ENCODE data around the gene HCAR1. TPM values are rescaled to one million over a fixed set of nuclear protein-coding genes. Genes with fewer than 3 reads are reported as not detected.
"Not testable (repeated sequence)": the region's sequence is repeated elsewhere in the genome, so short reads cannot be mapped to it uniquely, and the experiment has no call there.

The HCAR1 gene
- total RNA-seq, result 1.6 TPM
- long read RNA-seq, full-length matches to known transcripts, result 1 of 1 reads
- long read RNA-seq, partial matches to known transcripts, result 0 of 1 reads
- long read RNA-seq, other reads (novel, unspliced or antisense), result 0 of 1 reads

GRCh38 chr12:122730215-122731014 is at the start of gene HCAR1:
HCAR1 (minus strand) TSS chr12:122730844; CDS start chr12:122730339, 505 bp downstream.
- peaks cover 6% of the 10 kb centered on the region for H3K4me1 ChIP-seq
- ATAC-seq (peak; percentile 52 to 54), DNase-seq (no peak)
- H3K27ac ChIP-seq, result no peak within 1 kb of the TSS
- H3K9me3 ChIP-seq, result no peaks in the 10 kb centered on the region
- no peak for TF ChIP-seq CTCF (IDR thresholded peaks at IDR 0.05)
- H3K36me3 ChIP-seq, result no peaks in the 10 kb centered on the region
- no peaks in the 10 kb centered on the region for H3K27me3 ChIP-seq (ENCODE audit: low read depth)
- intact Hi-C loops (cut with DNase I), result no loop called here
- peak within 1 kb of the TSS; percentile 40 for H3K4me3 ChIP-seq

DNA sequence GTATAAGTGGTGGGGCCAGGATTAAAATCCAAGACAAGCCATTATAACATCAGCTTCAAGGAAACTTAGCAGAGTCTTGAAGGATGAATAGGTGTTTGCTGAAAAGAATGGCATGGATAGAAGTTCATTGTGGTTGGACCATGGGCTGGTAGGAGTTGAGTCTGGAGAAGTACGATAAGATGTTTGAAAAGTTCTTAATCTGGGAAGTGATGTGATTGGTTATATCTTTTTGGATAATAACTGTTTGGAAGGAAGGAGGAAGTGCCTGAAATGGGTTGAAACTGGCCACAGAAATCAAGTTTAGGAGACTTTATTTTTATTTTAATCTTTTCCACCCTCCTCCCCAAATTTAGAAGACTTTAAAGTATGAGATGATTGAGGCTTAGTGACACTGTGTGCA is 26.9 kb upstream of the HCAR1 start:
- intact Hi-C loops (cut with DNase I), result loop anchor here (10.0 kb wide), 1 partner anchor 123 kb away; no protein-coding TSS in a partner anchor
- no peak for TF ChIP-seq CTCF (IDR thresholded peaks at IDR 0.05)
- Histone ChIP-seq H3K36me3 (peaks cover 83% of the 10 kb centered on the region), H3K4me1 (peaks cover 10% of the 10 kb centered on the region), H3K9me3 (no peaks in the 10 kb centered on the region), H3K4me3 (no peak overlapping the region), H3K27me3 (ENCODE audit: low read depth) (no peaks in the 10 kb centered on the region), H3K27ac (no peak overlapping the region)
- ATAC-seq, result no peak
- DNase-seq, result no peak

- no peak overlapping the region for H3K27ac ChIP-seq
- no peaks in the 10 kb centered on the region for H3K9me3 ChIP-seq
- no peak for ATAC-seq
- H3K4me3 ChIP-seq, result no peak overlapping the region
- peaks cover 19% of the 10 kb centered on the region for H3K4me1 ChIP-seq
- no peaks in the 10 kb centered on the region for H3K27me3 ChIP-seq (ENCODE audit: low read depth)
- no peak for TF ChIP-seq CTCF (IDR thresholded peaks at IDR 0.05)
- peaks cover 60% of the 10 kb centered on the region for H3K36me3 ChIP-seq
- DNase-seq, result no peak
- intact Hi-C loops (cut with DNase I), result loop anchor here (10.0 kb wide), 1 partner anchor 120 kb away; no protein-coding TSS in a partner anchor
Measured at GRCh38 chr12:122754790-122755189, 24.1 kb upstream of the HCAR1 start.

GRCh38 chr12:122753319-122753650 is 22.6 kb upstream of the HCAR1 start:
- Histone ChIP-seq H3K27ac (peak overlapping the region; percentile 87), H3K36me3 (peaks cover 45% of the 10 kb centered on the region), H3K4me1 (peaks cover 19% of the 10 kb centered on the region), H3K27me3 (ENCODE audit: low read depth) (no peaks in the 10 kb centered on the region), H3K9me3 (no peaks in the 10 kb centered on the region), H3K4me3 (peak overlapping the region; percentile 71)
- ATAC-seq (peak in 1 of 2 donors; percentile 3), DNase-seq (no peak)
- TF ChIP-seq CTCF (IDR thresholded peaks at IDR 0.05), result no peak
- intact Hi-C loops (cut with DNase I), result loop anchor here (10.0 kb wide), 1 partner anchor 118 kb away; no protein-coding TSS in a partner anchor

DNA sequence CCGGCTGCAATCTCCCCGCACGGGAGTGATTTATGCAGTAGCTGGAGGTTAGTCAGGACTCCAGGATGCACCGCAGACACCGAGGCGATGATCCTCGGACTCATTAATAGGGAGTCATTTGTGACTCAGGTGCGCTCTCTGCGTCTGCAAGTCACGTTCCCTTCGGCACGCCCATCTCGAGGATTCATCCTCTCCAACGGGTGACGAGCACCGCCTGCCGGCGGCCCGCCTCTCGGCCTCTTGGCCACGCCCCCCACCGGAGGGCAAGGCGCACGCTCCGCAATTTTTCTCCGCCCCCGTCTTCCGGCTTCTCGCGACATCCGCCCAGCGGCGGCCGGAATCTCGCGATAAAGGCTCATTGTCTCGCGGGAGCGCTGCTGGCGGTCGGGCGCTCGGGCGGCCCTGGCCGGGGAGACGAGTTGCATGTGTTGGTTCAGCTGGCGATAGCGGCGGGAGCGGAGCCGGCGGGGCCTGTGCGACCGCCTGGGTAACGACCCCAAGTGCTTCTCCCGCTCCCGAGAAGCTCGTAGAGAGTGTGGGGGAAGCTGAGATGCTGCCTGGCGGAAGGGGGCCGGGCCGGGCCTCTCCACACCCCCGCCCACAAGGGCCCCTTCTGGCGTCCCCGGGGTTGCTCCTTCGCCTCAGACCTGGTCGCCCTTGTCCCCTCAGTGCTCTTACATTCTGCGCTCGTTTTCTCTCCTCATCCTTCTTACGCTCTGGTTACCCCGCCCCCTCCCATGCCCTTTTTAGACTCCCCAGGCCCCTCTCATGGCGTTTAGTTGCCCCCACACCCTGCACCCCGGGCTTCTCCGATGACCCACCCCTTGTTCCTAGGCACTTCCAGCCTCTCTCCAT is 22.0 kb upstream of the HCAR1 start, which contains the start of gene DENR:
Gene DENR (plus strand): TSS at position 361 of the 855 bp plus-strand sequence. CDS start 878 bp downstream, outside the sequence.
- peak within 1 kb of the TSS; percentile 71 for H3K4me3 ChIP-seq
- intact Hi-C loops (cut with DNase I), result loop anchor here (10.0 kb wide), 1 partner anchor 118 kb away; no protein-coding TSS in a partner anchor
- peaks cover 19% of the 10 kb centered on the region for H3K4me1 ChIP-seq
- H3K27me3 ChIP-seq (ENCODE audit: low read depth), result no peaks in the 10 kb centered on the region
- ATAC-seq (peak; percentile 99), DNase-seq (peak; percentile 98)
- peak within 1 kb of the TSS; percentile 87 for H3K27ac ChIP-seq
- H3K36me3 ChIP-seq, result peaks cover 39% of the 10 kb centered on the region
- no peaks in the 10 kb centered on the region for H3K9me3 ChIP-seq
- TF ChIP-seq CTCF (IDR thresholded peaks at IDR 0.05), result peak; percentile 87

DNA sequence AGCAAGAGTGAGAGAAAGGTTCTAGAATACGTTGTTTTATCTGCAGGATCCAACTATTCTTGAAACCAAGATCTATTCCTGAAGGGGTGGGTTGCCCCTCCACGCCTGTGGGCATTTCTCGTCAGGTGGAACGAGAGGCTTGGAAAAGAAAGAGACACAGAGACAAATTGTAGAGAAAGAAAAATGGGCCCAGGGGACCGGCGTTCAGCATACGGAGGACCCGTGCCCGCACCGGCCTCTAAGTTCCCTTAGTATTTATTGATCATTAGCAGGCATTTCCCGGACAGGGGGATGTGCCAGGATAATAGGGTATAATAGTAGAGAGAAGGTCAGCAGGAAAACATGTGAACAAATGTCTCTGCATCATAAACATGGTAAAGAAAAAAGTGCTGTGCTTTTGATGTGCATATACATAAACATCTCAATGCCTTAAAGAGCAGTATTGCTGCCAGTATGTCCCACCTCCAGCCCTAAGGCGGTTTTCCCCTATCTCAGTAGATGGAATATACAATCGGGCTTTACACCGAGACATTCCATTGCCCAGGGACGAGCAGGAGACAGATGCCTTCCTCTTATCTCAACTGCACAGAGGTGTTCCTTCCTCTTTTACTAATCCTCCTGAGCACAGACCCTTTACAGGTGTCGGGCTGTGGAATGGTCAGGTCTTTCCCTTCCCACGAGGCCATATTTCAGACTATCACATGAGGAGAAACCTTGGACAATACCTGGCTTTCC is 20.3 kb upstream of the HCAR1 start:
- ATAC-seq; H3K27me3 ChIP-seq (ENCODE audit: low read depth); H3K4me3 ChIP-seq; DNase-seq; H3K9me3 ChIP-seq; H3K27ac ChIP-seq: not testable (repeated sequence)
- intact Hi-C loops (cut with DNase I), result loop anchor here (10.0 kb wide), 1 partner anchor 116 kb away; no protein-coding TSS in a partner anchor
- H3K4me1 ChIP-seq, result peaks cover 19% of the 10 kb centered on the region
- peaks cover 22% of the 10 kb centered on the region for H3K36me3 ChIP-seq
